Measurements from ENCODE around the gene TRIM28.

- TF ChIP-seq SUZ12 (IDR thresholded peaks at IDR 0.05; ENCODE audit: extremely low read depth, insufficient read depth, insufficient read length) (no peak), YY1 (IDR thresholded peaks at IDR 0.05; ENCODE audit: insufficient read depth, insufficient read length) (no peak), ZNF274 (IDR thresholded peaks at IDR 0.05; ENCODE audit: low read depth, low read length) (no peak)
These were observed 43.6 kb upstream of the TRIM28 start for GRCh38 chr19:58500242-58500641.

All from NT2/D1 (cell line).